K562 (cell line): ENCODE results near the gene CSF2RB. TPM values are rescaled to one million over a fixed set of nuclear protein-coding genes. Genes with fewer than 3 reads are reported as not detected.

Source experiments
- ATAC-seq: fragments of 200-7000 bp; cut with Tn5 transposase; 3 replicates; pipeline ENCODE4 v1.9.1; 2020; ENCODE audit warnings: moderate library complexity
- BruUV-seq: library from RNA; stranded (reverse); fragments of 400-500 nt; replicated peaks from 2 replicates; lab custom pipeline; 2021; lab: Mats Ljungman, UMichigan
- CTCF ChIA-PET: fragments of 300-600 bp; formaldehyde crosslinking; extraction: SDS; loops from one replicate; lab custom pipeline; 2021; ENCODE audit warnings: low intra/inter-chr PET ratio; lab: Yijun Ruan, JAX
- POLR2A ChIA-PET: fragments of 300-600, 350-650 bp; sonication (Branson Sonifier 250); formaldehyde crosslinking; extraction: SDS; loops from one replicate; lab custom pipeline; 2021; ENCODE audit warnings: antibody characterized with exemption, inconsistent platforms; lab: Yijun Ruan, JAX
- DNase-seq, 4 experiments: peaks; one replicate each; pipeline versions ENCODE4 v3.0.0 to v3.0.0-alpha.2; 2011 to 2018; ENCODE audit warnings: low spot score in 3 of 4, mixed read lengths in 3 of 4; ENCODE audit errors: extremely low read depth in 1 of 4
- FAIRE-seq: peaks from 2 replicates; lab custom pipeline; 2011; peaks lifted over from hg19 to GRCh38; lab: Jason Lieb, UNC
- H2AFZ ChIP-seq: 2 replicates; pipeline ENCODE4 v1.6.0; 2011; ENCODE audit warnings: low read depth, low read length, control low read depth, inconsistent platforms
- H3K27ac ChIP-seq: fragments of 200-600 bp; 3 replicates; pipeline ENCODE4 v1.8.0; 2011; ENCODE audit warnings: low read depth, mild to moderate bottlenecking, control low read depth, inconsistent platforms, low read length, moderate library complexity, mixed read lengths; ENCODE audit errors: extremely low read depth
- H3K27me3 ChIP-seq, 2 experiments: fragments of 300-600 bp in 1 of 2; 2 replicates in 1 of 2; 3 replicates in 1 of 2; pipeline versions ENCODE4 v1.6.0 to v1.8.0; 2011; ENCODE audit warnings: inconsistent platforms in 2 of 2, low read length in 2 of 2, mild to moderate bottlenecking in 1 of 2, mixed read lengths in 1 of 2, moderate library complexity in 1 of 2; ENCODE audit not compliant: control insufficient read depth in 2 of 2, insufficient read depth in 2 of 2
- H3K36me3 ChIP-seq: fragments of 300-600 bp; 3 replicates; pipeline ENCODE4 v1.8.0; 2011; ENCODE audit warnings: mild to moderate bottlenecking, low read length, inconsistent platforms; ENCODE audit not compliant: control insufficient read depth, insufficient read depth
- H3K4me1 ChIP-seq, 2 experiments: fragments of 200-600 bp in 1 of 2; replicated peaks in 1 of 2; 2 replicates in 1 of 2; 3 replicates in 1 of 2; pipeline versions ENCODE4 v1.5.1 to v1.8.0; 2011; ENCODE audit warnings: inconsistent platforms in 2 of 2, low read length in 2 of 2, mild to moderate bottlenecking in 1 of 2, mixed read lengths in 1 of 2, moderate library complexity in 1 of 2; ENCODE audit not compliant: control insufficient read depth in 2 of 2, insufficient read depth in 2 of 2
- H3K4me2 ChIP-seq: 2 replicates; pipeline ENCODE4 v1.6.1; 2011; ENCODE audit warnings: low read length, control low read depth, inconsistent platforms, mixed read lengths; ENCODE audit not compliant: insufficient read depth
- H3K4me3 ChIP-seq: fragments of 200-600 bp; sonication (generic), shearing (Covaris generic); 2 replicates; pipeline ENCODE4 v1.5.1; 2016; ENCODE audit warnings: control low read depth, inconsistent platforms
- H3K79me2 ChIP-seq: fragments of 200-600 bp; 3 replicates; pipeline ENCODE4 v1.8.0; 2011; ENCODE audit warnings: low read length, inconsistent platforms; ENCODE audit not compliant: control insufficient read depth, insufficient read depth
- H3K9ac ChIP-seq, 2 experiments: 2 replicates each; pipeline versions ENCODE4 v1.6.0 to v1.6.1; 2011; ENCODE audit warnings: low read depth in 2 of 2, low read length in 2 of 2, control low read depth in 1 of 2, inconsistent platforms in 1 of 2, mild to moderate bottlenecking in 1 of 2, mixed read lengths in 1 of 2; ENCODE audit not compliant: insufficient read depth in 1 of 2
- H3K9me1 ChIP-seq: one replicate; pipeline ENCODE4 v1.6.0; 2011; ENCODE audit warnings: inconsistent platforms, mild to moderate bottlenecking, low read length, moderate library complexity; ENCODE audit not compliant: control insufficient read depth, insufficient read depth
- H3K9me3 ChIP-seq: replicated peaks from 2 replicates; pipeline ENCODE4 v1.5.1; 2011; ENCODE audit warnings: low read depth, low read length, inconsistent platforms; ENCODE audit not compliant: control insufficient read depth, insufficient read depth
- H4K20me1 ChIP-seq: replicated peaks from 2 replicates; pipeline ENCODE4 v1.6.1; 2011; ENCODE audit warnings: low read length, inconsistent platforms, mixed read lengths; ENCODE audit not compliant: control insufficient read depth, insufficient read depth
- HNRNPUL1 ChIP-seq: fragments of 200-400 bp; formaldehyde crosslinking; IDR thresholded peaks from 2 replicates; pipeline ENCODE4 v1.6.1; 2017; ENCODE audit warnings: low read length
- KLF13 ChIP-seq: fragments of 450-650 bp; IDR thresholded peaks from 2 replicates; pipeline ENCODE4 v1.6.1; 2016; ENCODE audit warnings: missing genetic modification characterization, low read depth, mild to moderate bottlenecking, missing compliant biosample characterization, moderate library complexity, borderline replicate concordance
- MYC ChIP-seq, 2 experiments: fragments of 250-450 bp in 1 of 2; sonication (Bioruptor Pico) in 1 of 2; IDR thresholded peaks; 2 replicates each; pipeline versions ENCODE4 v1.5.1 to v1.6.1; 2012 to 2021; ENCODE audit warnings: low read depth in 2 of 2, borderline replicate concordance in 1 of 2, improper control_type of control experiment in 1 of 2, low read length in 1 of 2, mild to moderate bottlenecking in 1 of 2, moderate library complexity in 1 of 2
- TSHZ1 ChIP-seq: fragments of 250-450 bp; sonication (Bioruptor Pico); IDR thresholded peaks from 2 replicates; pipeline ENCODE4 v1.4.0; 2020; ENCODE audit warnings: mild to moderate bottlenecking, moderate library complexity
- WGBS: fragments of 100-300 bp; shearing (Covaris generic); methylation state at CpG from one replicate; pipeline ENCODE4 v1.1.6; 2016; ENCODE audit warnings: low coverage, mixed read lengths; ENCODE audit not compliant: insufficient coverage; ENCODE audit errors: missing lambda C conversion rate; 5-methylcytosine and 5-hydroxymethylcytosine counted together
- in situ Hi-C: fragments of 300-500 bp; cut with MboI; formaldehyde crosslinking; loops from 4 replicates; pipeline ENCODE4 v1.15.0; 2018; ENCODE audit warnings: inconsistent platforms, mixed read lengths
- intact Hi-C: fragments of 100-400 bp; cut with micrococcal nuclease; formaldehyde crosslinking; loops from 2 replicates; pipeline ENCODE4 v1.14.2; 2022
- polyA plus RNA-seq, 8 experiments: library from polyadenylated mRNA; depleted of rRNA in 4 of 8; stranded (reverse) in 5 of 8; unstranded in 3 of 8; fragments of >200 nt; fragmentation: Nextera tagmentation in 2 of 8; fragmentation: Illumina TruSeq in 1 of 8; extraction: Ambion mirVana in 2 of 8; extraction: Trizol in 1 of 8; gene quantifications; 2 replicates each; pipeline versions ENCODE4 v1.2.1 to v1.2.3, GENCODE V29; 2011 to 2014; ENCODE audit warnings: inconsistent platforms in 1 of 8, missing spikeins in 1 of 8
- total RNA-seq, 7 experiments: library from RNA; depleted of rRNA in 6 of 7; stranded (reverse); fragments of >200 nt in 6 of 7; fragmentation: Illumina TruSeq in 2 of 7; extraction: Trizol in 2 of 7; gene quantifications; 2 replicates each; pipeline versions ENCODE4 v1.2.1 to v1.2.3, GENCODE V29; 2011 to 2021; ENCODE audit warnings: low replicate concordance in 1 of 7
- TF ChIP-seq, protein P1 (sequence below): fragments of 450-650 bp; IDR thresholded peaks from 2 replicates; pipeline ENCODE4 v1.6.1; 2016; ENCODE audit warnings: low read depth
- TF ChIP-seq, protein P2 (sequence below): fragments of 450-650 bp; formaldehyde crosslinking; IDR thresholded peaks from 2 replicates; pipeline ENCODE4 v1.4.0; 2022; ENCODE audit warnings: mild to moderate bottlenecking, moderate library complexity

The CSF2RB gene
- total and polyA plus RNA-seq, 9 of the 15 experiments (the other 6 are each of a cell fraction or from before 2014, with no cell fraction given), result 0.04 to 1.0 (median 0.36) TPM

GRCh38 chr22:36935313-36935610 lies 21.8 kb downstream of the CSF2RB start:
- in situ Hi-C loops, result no loop called here
- POLR2A ChIA-PET, result no interaction called here
- CTCF ChIA-PET, result no interaction called here
- H3K36me3 ChIP-seq, result no peaks in the 10 kb centered on the region
- BruUV-seq, result no TSS peak
- no peak overlapping the region for H3K9ac ChIP-seq
- H3K9me1 ChIP-seq, result no peaks in the 10 kb centered on the region
- H3K4me1 ChIP-seq, result peaks cover 0 to 12% of the 10 kb centered on the region in 2 experiments; a peak in 2 of 5 replicates
- intact Hi-C loops, result no loop called here
- no peak overlapping the region for H2AFZ ChIP-seq
- H4K20me1 ChIP-seq, result no peaks in the 10 kb centered on the region
- DNase-seq (no peak), FAIRE-seq (no peak), ATAC-seq (no peak)
- H3K4me2 ChIP-seq, result no peak overlapping the region
- H3K4me3 ChIP-seq, result no peak overlapping the region
- 25% methylated on average over 4 of the region's 7 CpGs for WGBS
- H3K79me2 ChIP-seq, result no peaks in the 10 kb centered on the region
- H3K27ac ChIP-seq, result no peak overlapping the region
- no peaks in the 10 kb centered on the region for H3K9me3 ChIP-seq
- H3K27me3 ChIP-seq, result peaks cover 0 to 14% of the 10 kb centered on the region in 2 experiments; a peak in 2 of 5 replicates
- TF ChIP-seq KLF13 (tag) (no peak), MYC (IDR thresholded peaks at IDR 0.05; ENCODE audit: low read depth, low read length) (no peak), MYC (CRISPR knock-in tag; IDR thresholded peaks at IDR 0.05; ENCODE audit: borderline replicate concordance, low read depth) (no peak), TSHZ1 (CRISPR knock-in tag) (no peak), HNRNPUL1 (no peak)
- TF ChIP-seq, protein P1, sequence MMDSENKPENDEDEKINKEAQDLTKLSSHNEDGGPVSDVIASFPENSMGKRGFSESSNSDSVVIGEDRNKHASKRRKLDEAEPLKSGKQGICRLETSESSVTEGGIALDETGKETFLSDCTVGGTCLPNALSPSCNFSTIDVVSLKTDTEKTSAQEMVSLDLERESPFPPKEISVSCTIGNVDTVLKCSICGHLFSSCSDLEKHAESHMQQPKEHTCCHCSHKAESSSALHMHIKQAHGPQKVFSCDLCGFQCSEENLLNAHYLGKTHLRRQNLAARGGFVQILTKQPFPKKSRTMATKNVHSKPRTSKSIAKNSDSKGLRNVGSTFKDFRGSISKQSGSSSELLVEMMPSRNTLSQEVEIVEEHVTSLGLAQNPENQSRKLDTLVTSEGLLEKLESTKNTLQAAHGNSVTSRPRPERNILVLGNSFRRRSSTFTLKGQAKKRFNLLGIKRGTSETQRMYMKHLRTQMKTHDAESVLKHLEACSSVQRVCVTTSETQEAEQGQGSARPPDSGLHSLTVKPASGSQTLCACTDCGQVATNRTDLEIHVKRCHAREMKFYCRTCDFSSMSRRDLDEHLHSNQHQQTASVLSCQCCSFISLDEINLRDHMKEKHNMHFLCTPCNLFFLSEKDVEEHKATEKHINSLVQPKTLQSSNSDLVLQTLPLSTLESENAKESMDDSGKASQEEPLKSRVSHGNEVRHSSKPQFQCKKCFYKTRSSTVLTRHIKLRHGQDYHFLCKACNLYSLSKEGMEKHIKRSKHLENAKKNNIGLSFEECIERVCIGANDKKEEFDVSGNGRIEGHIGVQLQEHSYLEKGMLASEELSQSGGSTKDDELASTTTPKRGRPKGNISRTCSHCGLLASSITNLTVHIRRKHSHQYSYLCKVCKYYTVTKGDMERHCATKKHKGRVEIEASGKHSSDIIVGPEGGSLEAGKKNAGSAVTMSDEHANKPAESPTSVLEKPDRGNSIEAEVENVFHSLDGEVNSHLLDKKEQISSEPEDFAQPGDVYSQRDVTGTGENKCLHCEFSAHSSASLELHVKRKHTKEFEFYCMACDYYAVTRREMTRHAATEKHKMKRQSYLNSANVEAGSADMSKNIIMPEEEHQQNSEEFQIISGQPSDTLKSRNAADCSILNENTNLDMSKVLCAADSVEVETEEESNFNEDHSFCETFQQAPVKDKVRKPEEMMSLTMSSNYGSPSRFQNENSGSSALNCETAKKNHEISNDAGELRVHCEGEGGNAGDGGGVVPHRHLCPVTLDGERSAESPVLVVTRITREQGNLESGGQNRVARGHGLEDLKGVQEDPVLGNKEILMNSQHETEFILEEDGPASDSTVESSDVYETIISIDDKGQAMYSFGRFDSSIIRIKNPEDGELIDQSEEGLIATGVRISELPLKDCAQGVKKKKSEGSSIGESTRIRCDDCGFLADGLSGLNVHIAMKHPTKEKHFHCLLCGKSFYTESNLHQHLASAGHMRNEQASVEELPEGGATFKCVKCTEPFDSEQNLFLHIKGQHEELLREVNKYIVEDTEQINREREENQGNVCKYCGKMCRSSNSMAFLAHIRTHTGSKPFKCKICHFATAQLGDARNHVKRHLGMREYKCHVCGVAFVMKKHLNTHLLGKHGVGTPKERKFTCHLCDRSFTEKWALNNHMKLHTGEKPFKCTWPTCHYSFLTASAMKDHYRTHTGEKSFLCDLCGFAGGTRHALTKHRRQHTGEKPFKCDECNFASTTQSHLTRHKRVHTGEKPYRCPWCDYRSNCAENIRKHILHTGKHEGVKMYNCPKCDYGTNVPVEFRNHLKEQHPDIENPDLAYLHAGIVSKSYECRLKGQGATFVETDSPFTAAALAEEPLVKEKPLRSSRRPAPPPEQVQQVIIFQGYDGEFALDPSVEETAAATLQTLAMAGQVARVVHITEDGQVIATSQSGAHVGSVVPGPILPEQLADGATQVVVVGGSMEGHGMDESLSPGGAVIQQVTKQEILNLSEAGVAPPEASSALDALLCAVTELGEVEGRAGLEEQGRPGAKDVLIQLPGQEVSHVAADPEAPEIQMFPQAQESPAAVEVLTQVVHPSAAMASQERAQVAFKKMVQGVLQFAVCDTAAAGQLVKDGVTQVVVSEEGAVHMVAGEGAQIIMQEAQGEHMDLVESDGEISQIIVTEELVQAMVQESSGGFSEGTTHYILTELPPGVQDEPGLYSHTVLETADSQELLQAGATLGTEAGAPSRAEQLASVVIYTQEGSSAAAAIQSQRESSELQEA, result no peak
- TF ChIP-seq, protein P2, sequence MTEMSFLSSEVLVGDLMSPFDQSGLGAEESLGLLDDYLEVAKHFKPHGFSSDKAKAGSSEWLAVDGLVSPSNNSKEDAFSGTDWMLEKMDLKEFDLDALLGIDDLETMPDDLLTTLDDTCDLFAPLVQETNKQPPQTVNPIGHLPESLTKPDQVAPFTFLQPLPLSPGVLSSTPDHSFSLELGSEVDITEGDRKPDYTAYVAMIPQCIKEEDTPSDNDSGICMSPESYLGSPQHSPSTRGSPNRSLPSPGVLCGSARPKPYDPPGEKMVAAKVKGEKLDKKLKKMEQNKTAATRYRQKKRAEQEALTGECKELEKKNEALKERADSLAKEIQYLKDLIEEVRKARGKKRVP (CRISPR knock-in tag), result no peak
